Type B pancreatic cell (in vitro differentiated cells): ENCODE measurements around the gene NEDD4L. TPM values are rescaled to one million over a fixed set of nuclear protein-coding genes. Genes with fewer than 3 reads are reported as not detected.

Experiments used
- DNase-seq: peaks from one replicate; pipeline ENCODE4 v3.0.0; 2021; ENCODE audit warnings: mixed read lengths; ENCODE audit not compliant: unreplicated experiment; ENCODE audit errors: extremely low spot score
- H3K27ac Mint-ChIP-seq: 2 replicates; pipeline ENCODE4 v1.8.0; 2021; ENCODE audit warnings: mild to moderate bottlenecking, mixed read lengths
- H3K27me3 Mint-ChIP-seq: 2 replicates; pipeline ENCODE4 v1.8.0; 2021; ENCODE audit warnings: mixed read lengths
- H3K36me3 Mint-ChIP-seq: 2 replicates; pipeline ENCODE4 v1.8.0; 2021; ENCODE audit warnings: mixed read lengths
- H3K4me1 Mint-ChIP-seq: one replicate; pipeline ENCODE4 v1.8.0; 2021; ENCODE audit warnings: mixed read lengths; ENCODE audit not compliant: unreplicated experiment
- H3K4me3 Mint-ChIP-seq: 2 replicates; pipeline ENCODE4 v1.8.0; 2021; ENCODE audit warnings: mild to moderate bottlenecking, mixed read lengths
- H3K9me3 Mint-ChIP-seq: 2 replicates; pipeline ENCODE4 v1.8.0; 2021; ENCODE audit warnings: mixed read lengths
- CTCF ChIP-seq: fragments of 200-600 bp; sonication (generic); conservative IDR thresholded peaks from 2 replicates; pipeline ENCODE4 v1.5.0; 2021; ENCODE audit warnings: antibody characterized with exemption, mild to moderate bottlenecking
- total RNA-seq: library from RNA; stranded (reverse); gene quantifications from 2 replicates; pipeline ENCODE4 v1.2.1, GENCODE V29; 2021; ENCODE audit warnings: low replicate concordance

The NEDD4L gene
- total RNA-seq, 1 donor from 2014 or later, result 84.7 TPM

- peaks cover 32% of the 10 kb centered on the region for H3K4me1 Mint-ChIP-seq
- TF ChIP-seq CTCF, result no peak
- H3K9me3 Mint-ChIP-seq, result no peaks in the 10 kb centered on the region
- no peak overlapping the region for H3K27ac Mint-ChIP-seq
- peaks cover 43% of the 10 kb centered on the region for H3K36me3 Mint-ChIP-seq
- DNase-seq, result no peak
- no peak overlapping the region for H3K4me3 Mint-ChIP-seq
- no peaks in the 10 kb centered on the region for H3K27me3 Mint-ChIP-seq
Measured at GRCh38 chr18:58334061-58334460, 290.0 kb downstream of the NEDD4L start.

DNA sequence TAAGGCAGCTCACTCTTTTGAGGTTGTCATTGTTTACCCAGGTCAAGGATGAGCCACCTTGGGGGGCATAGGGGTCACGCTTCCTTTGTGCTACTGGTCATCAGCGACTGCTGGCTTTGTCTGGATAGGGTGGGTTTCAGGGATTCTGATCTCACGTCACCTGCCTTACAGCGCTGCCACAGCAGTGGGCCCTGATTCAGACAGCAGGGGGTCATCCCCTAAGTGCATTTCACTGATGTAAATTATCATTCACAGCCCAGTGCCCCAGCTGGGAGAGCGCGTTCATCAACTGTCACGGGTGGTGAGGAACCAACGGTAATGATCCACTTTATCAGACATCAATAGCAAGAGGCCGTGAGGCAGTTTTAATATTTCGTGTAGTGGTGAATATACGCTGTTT is 291.2 kb downstream of the NEDD4L start:
- Mint-ChIP-seq H3K27ac (no peak overlapping the region), H3K4me1 (peaks cover 39% of the 10 kb centered on the region)

GRCh38 chr18:58335821-58336220 is 291.8 kb downstream of the NEDD4L start:
- TF ChIP-seq CTCF, result peak; percentile 60
- DNase-seq, result no peak
- H3K4me3 Mint-ChIP-seq, result no peak overlapping the region
- peaks cover 39% of the 10 kb centered on the region for H3K4me1 Mint-ChIP-seq
- H3K27me3 Mint-ChIP-seq, result no peaks in the 10 kb centered on the region
- H3K27ac Mint-ChIP-seq, result no peak overlapping the region
- H3K9me3 Mint-ChIP-seq, result no peaks in the 10 kb centered on the region
- H3K36me3 Mint-ChIP-seq, result peaks cover 34% of the 10 kb centered on the region

More for the DNA sequence above, 291.2 kb downstream of the NEDD4L start:
- no peak for TF ChIP-seq CTCF
- peaks cover 40% of the 10 kb centered on the region for H3K36me3 Mint-ChIP-seq
- no peaks in the 10 kb centered on the region for H3K27me3 Mint-ChIP-seq
- no peak overlapping the region for H3K4me3 Mint-ChIP-seq
- H3K9me3 Mint-ChIP-seq, result no peaks in the 10 kb centered on the region
- no peak for DNase-seq

GRCh38 chr18:58336605-58337004 is 292.6 kb downstream of the NEDD4L start:
- Mint-ChIP-seq H3K9me3 (no peaks in the 10 kb centered on the region), H3K4me3 (no peak overlapping the region), H3K27me3 (no peaks in the 10 kb centered on the region), H3K36me3 (peaks cover 30% of the 10 kb centered on the region), H3K4me1 (peaks cover 41% of the 10 kb centered on the region), H3K27ac (no peak overlapping the region)
- TF ChIP-seq CTCF, result no peak
- no peak for DNase-seq

- TF ChIP-seq CTCF, result no peak
- H3K27me3 Mint-ChIP-seq, result no peaks in the 10 kb centered on the region
- peaks cover 48% of the 10 kb centered on the region for H3K4me1 Mint-ChIP-seq
- peaks cover 33% of the 10 kb centered on the region for H3K36me3 Mint-ChIP-seq
- H3K4me3 Mint-ChIP-seq, result no peak overlapping the region
- no peaks in the 10 kb centered on the region for H3K9me3 Mint-ChIP-seq
- peak overlapping the region; percentile 14 for H3K27ac Mint-ChIP-seq
- DNase-seq, result no peak
Measured at GRCh38 chr18:58337285-58337684, 293.3 kb downstream of the NEDD4L start.

DNA sequence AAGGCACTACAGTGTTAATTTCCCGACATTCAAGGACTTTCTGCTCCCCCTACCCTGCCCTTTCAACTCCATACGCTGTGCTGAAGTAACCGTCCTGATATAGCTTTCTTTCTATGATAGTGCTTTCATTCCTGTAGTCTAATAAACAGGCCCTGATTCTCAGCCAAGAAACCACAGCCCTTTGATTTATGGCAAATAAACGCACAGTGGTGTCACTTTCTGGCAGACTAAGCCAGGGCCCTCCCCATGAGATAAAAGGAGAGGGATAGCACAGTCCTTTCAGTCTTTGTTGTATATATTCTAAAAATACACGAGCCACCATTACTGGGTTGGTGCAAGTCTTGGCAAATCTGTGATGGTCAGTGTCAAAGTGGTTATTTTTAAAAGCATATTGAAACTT is 293.7 kb downstream of the NEDD4L start:
- Mint-ChIP-seq H3K27ac (peak overlapping the region; percentile 14), H3K4me1 (peaks cover 48% of the 10 kb centered on the region), H3K27me3 (no peaks in the 10 kb centered on the region), H3K36me3 (peaks cover 33% of the 10 kb centered on the region), H3K4me3 (no peak overlapping the region), H3K9me3 (no peaks in the 10 kb centered on the region)
- TF ChIP-seq CTCF, result no peak
- DNase-seq, result no peak
